Tibial nerve (tissue), 4 donors: ENCODE results near the gene CUX1. TPM values are rescaled to one million over a fixed set of nuclear protein-coding genes. Genes with fewer than 3 reads are reported as not detected.
"Not testable (repeated sequence)": the region's sequence is repeated elsewhere in the genome, so short reads cannot be mapped to it uniquely, and the experiment has no call there.

Source experiments
- DNase-seq, 2 donors: peaks; one replicate each; pipeline ENCODE4 v3.0.0-alpha.2; 2019; ENCODE audit warnings: low spot score in 2 of 2
- H3K27ac ChIP-seq, 4 donors: fragments of 200-600 bp; sonication (generic) in 3 of 4; one replicate each; pipeline ENCODE4 v1.5.1; 2017 to 2019; ENCODE audit warnings: mild to moderate bottlenecking in 1 of 4
- H3K27me3 ChIP-seq, 2 donors: fragments of 200-600 bp; sonication (generic) in 1 of 2; one replicate each; pipeline versions ENCODE4 v1.5.1 to v1.6.0; 2017 to 2019
- H3K36me3 ChIP-seq, 3 donors: fragments of 200-600 bp; sonication (generic); one replicate each; pipeline ENCODE4 v1.5.1; 2018 to 2019
- H3K4me1 ChIP-seq, 4 donors: fragments of 200-600 bp; sonication (generic) in 3 of 4; one replicate each; pipeline ENCODE4 v1.5.1; 2017 to 2019
- H3K4me3 ChIP-seq, 4 donors: fragments of 200-600 bp; sonication (generic) in 3 of 4; one replicate each; pipeline ENCODE4 v1.5.1; 2017 to 2019; ENCODE audit warnings: mild to moderate bottlenecking in 1 of 4, moderate library complexity in 1 of 4
- H3K9me3 ChIP-seq, 4 donors: fragments of 200-600 bp; sonication (generic) in 3 of 4; one replicate each; pipeline ENCODE4 v1.5.1; 2017 to 2019
- CTCF ChIP-seq, 5 experiments: fragments of 200-600 bp in 3 of 5; fragments of 450-650 bp in 2 of 5; sonication (generic) in 3 of 5; IDR thresholded peaks; one replicate each; pipeline ENCODE4 v1.5.1; 2016 to 2019; ENCODE audit warnings: antibody characterized with exemption in 5 of 5, mild to moderate bottlenecking in 3 of 5, moderate library complexity in 2 of 5
- EP300 ChIP-seq, 2 donors: sonication (generic); formaldehyde crosslinking; IDR thresholded peaks; one replicate each; pipeline ENCODE4 v1.6.1; 2017; ENCODE audit warnings: antibody characterized with exemption in 2 of 2, mild to moderate bottlenecking in 1 of 2
- POLR2A ChIP-seq, 2 donors: fragments of 450-650 bp; IDR thresholded peaks; one replicate each; pipeline ENCODE4 v1.6.1; 2017; ENCODE audit warnings: antibody characterized with exemption in 2 of 2, mild to moderate bottlenecking in 2 of 2, moderate library complexity in 2 of 2
- whole genome bisulfite sequencing, 2 donors: methylation state at CpG; one replicate each; pipeline ENCODE4 v1.1.5; 2018; 5-methylcytosine and 5-hydroxymethylcytosine counted together
- total RNA-seq, 4 donors: library from RNA; depleted of rRNA; stranded (reverse); fragments of >200 nt; gene quantifications; one replicate each; pipeline ENCODE4 v1.1.0, GENCODE V29; 2016

Gene CUX1
- total RNA-seq, 4 donors from 2014 or later, result 74.5 to 104 (median 84.3) TPM

GRCh38 chr7:102008535-102009262 is 191.3 kb downstream of the CUX1 start:
- no peak overlapping the region for H3K4me3 ChIP-seq
- H3K4me1 ChIP-seq, result peaks cover 0 to 13% (median 2%) of the 10 kb centered on the region in 4 donors
- no peak for DNase-seq
- no peaks in the 10 kb centered on the region for H3K36me3 ChIP-seq
- no peaks in the 10 kb centered on the region for H3K27me3 ChIP-seq
- H3K9me3 ChIP-seq, result no peaks in the 10 kb centered on the region
- peak overlapping the region in 1 of 4 donors; percentile 53 for H3K27ac ChIP-seq
- WGBS, 2 donors, result 94% methylated on average over 12 of the region's 12 CpGs
- TF ChIP-seq CTCF (IDR thresholded peaks at IDR 0.05), result no peak
- no peak for TF ChIP-seq EP300 (IDR thresholded peaks at IDR 0.05)
- TF ChIP-seq POLR2A (IDR thresholded peaks at IDR 0.05), result no peak

- no peaks in the 10 kb centered on the region for H3K27me3 ChIP-seq
- H3K4me1 ChIP-seq, result peaks cover 0 to 8% (median 2%) of the 10 kb centered on the region in 4 donors
- no peaks in the 10 kb centered on the region for H3K36me3 ChIP-seq
- H3K9me3 ChIP-seq, result no peaks in the 10 kb centered on the region
- WGBS, 2 donors, result 72 to 79% methylated on average over 5 of the region's 5 CpGs
- H3K27ac ChIP-seq, result peak overlapping the region in 2 of 4 donors; percentile 5 to 18
- H3K4me3 ChIP-seq, result no peak overlapping the region
- DNase-seq, result no peak
- no peak for TF ChIP-seq CTCF (IDR thresholded peaks at IDR 0.05)
- TF ChIP-seq POLR2A (IDR thresholded peaks at IDR 0.05), result no peak
- TF ChIP-seq EP300 (IDR thresholded peaks at IDR 0.05), result no peak
Measured at GRCh38 chr7:102009628-102010027, 192.2 kb downstream of the CUX1 start.

GRCh38 chr7:102012112-102012830 is 194.8 kb downstream of the CUX1 start:
- H3K36me3 ChIP-seq, DNase-seq, H3K4me3 ChIP-seq, H3K9me3 ChIP-seq, H3K27me3 ChIP-seq, H3K4me1 ChIP-seq: not testable (repeated sequence)
- 82 to 88% methylated on average over 13 of the region's 13 CpGs for WGBS, 2 donors
- H3K27ac ChIP-seq, result peak overlapping the region in 2 of 4 donors; percentile 69 to 73

- no peak for TF ChIP-seq POLR2A (IDR thresholded peaks at IDR 0.05)
- no peak for TF ChIP-seq CTCF (IDR thresholded peaks at IDR 0.05)
- no peak for TF ChIP-seq EP300 (IDR thresholded peaks at IDR 0.05)
- Histone ChIP-seq H3K4me1 (peaks cover 0 to 5% (median 2%) of the 10 kb centered on the region in 4 donors), H3K9me3 (no peaks in the 10 kb centered on the region), H3K27ac (peak overlapping the region in 3 of 4 donors; percentile 4 to 73 (median 69)), H3K27me3 (no peaks in the 10 kb centered on the region), H3K36me3 (no peaks in the 10 kb centered on the region), H3K4me3 (no peak overlapping the region)
- no peak for DNase-seq
- 51 to 52% methylated on average over 9 of the region's 9 CpGs for WGBS, 2 donors
Measured at GRCh38 chr7:102012941-102013461, 195.6 kb downstream of the CUX1 start.

- Histone ChIP-seq H3K9me3 (no peaks in the 10 kb centered on the region), H3K36me3 (no peaks in the 10 kb centered on the region), H3K4me1 (peaks cover 0 to 8% (median 0%) of the 10 kb centered on the region in 4 donors), H3K27me3 (no peaks in the 10 kb centered on the region), H3K4me3 (no peak overlapping the region), H3K27ac (peak overlapping the region in 3 of 4 donors; percentile 25 to 36 (median 33))
- 71 to 81% methylated on average over 12 of the region's 12 CpGs for WGBS, 2 donors
- no peak for TF ChIP-seq EP300 (IDR thresholded peaks at IDR 0.05)
- TF ChIP-seq CTCF (IDR thresholded peaks at IDR 0.05), result no peak
- TF ChIP-seq POLR2A (IDR thresholded peaks at IDR 0.05), result no peak
- DNase-seq, result no peak
Measured at GRCh38 chr7:102018876-102019275, 201.4 kb downstream of the CUX1 start.
